Gastrocnemius medialis (tissue), 4 donors: ENCODE results near the gene TTC16.

Experiments
- CTCF ChIP-seq, 5 experiments: fragments of 450-650 bp in 3 of 5; fragments of 200-600 bp in 2 of 5; sonication (generic) in 2 of 5; IDR thresholded peaks in 4 of 5; conservative IDR thresholded peaks in 1 of 5; 1 replicate in 4 of 5; 2 replicates in 1 of 5; pipeline ENCODE4 v1.5.1; 2016 to 2019; ENCODE audit warnings: antibody characterized with exemption in 5 of 5, mild to moderate bottlenecking in 3 of 5, moderate library complexity in 3 of 5
- POLR2A ChIP-seq, 2 donors: fragments of 450-650 bp; IDR thresholded peaks; one replicate each; pipeline ENCODE4 v1.6.1; 2017; ENCODE audit warnings: antibody characterized with exemption in 2 of 2, mild to moderate bottlenecking in 2 of 2, moderate library complexity in 2 of 2

- TF ChIP-seq CTCF (IDR thresholded peaks at IDR 0.05 in 4 of 5, conservative IDR thresholded peaks at IDR 0.05 in 1 of 5): no peak
- TF ChIP-seq POLR2A (IDR thresholded peaks at IDR 0.05): no peak
Measured at GRCh38 chr9:127686461-127687393, 29.2 kb upstream of the TTC16 start.
